ENCODE results near the gene PDGFD. TPM values are rescaled to one million over a fixed set of nuclear protein-coding genes. Genes with fewer than 3 reads are reported as not detected.

PDGFD gene
- total RNA-seq, 1 experiment from 2014 or later: not detected

DNA sequence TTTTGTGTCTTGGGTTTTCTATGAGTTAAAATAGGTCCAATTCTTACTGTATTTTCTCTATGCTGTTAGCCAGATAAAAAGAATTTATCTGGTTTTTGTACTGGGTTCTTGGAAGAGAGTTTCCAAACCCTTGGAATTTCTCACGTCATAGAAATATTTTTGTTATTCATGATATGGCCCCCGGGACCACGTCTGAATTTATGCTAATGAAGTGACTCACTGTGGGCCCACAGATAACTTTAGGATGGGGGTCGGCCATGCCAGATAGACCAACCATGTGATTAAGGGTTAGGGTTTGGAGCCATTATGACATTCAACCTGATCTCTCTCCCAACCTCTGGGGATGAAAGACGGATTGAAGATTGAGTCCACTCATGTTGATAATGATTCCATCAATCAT lies 163.1 kb downstream of the PDGFD start:
- DNase-seq (ENCODE audit: low read depth): no peak

DNA sequence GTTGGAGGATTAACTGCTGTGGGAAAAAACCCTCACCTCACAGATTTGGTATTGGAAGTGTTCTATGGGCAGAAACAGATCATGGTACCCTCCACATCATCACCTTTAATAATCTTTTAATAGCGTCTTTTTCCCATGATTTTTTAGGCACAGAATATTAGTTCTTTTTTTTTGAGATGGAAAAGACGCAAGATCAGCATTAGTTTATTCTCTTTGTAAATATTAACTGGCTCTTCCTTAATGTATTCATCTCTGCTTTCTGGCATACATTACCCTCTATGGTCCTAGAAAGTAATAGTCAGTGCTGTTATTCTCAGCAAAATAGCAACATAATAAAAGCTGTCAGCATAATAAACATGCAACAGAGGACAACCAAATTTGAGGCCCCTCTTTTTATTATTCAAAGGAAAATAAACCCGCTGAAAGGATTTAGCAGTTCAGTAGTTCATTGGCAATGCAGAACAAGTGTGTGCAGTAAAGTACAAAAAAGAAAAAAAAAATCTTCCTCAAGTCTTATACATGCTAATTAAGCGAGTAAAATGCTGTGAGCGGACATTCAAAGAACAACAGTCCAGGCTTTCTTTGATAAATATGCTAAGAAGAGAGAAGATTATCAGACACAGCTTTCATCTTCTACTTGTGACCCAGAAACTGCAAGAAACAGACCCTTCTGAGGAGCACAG lies 165.0 kb downstream of the PDGFD start:
- no peak for DNase-seq (ENCODE audit: low read depth)

DNA sequence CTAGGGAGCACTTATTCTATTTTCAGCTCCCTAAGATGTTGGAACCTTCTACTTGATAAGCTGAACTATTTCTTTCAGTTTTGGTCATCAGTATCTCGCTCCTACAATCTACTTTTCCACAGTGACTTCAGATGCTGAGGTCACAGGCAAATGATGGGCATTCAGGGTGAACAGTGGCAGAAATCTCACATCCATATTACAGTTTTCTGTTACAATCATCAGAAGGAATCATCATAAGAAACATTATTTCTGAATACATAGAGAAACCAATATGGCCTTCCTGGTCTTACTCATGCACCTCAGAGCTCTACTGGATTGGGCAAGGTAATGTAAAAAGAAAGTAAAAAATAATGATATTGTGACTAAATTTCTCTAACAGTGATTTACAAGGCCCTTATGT lies 166.9 kb downstream of the PDGFD start:
- DNase-seq (ENCODE audit: low read depth): no peak

DNA sequence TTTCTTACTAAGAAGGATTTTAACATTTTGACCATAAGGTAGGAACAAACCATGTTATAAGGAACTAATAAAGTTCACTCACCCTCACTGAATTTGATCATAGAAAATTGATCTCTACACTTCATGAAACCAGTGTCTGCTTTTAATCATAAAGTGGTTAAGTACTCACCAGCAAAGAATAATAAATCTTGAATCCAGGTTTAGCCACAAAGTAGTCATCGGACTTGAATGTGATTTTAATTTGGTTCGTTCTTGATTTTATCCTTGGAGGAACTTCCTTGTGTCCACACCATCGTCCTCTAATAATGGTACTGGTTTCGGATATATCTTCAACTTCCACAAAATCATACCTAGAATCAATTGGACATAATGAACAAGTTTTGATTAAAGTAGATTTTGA lies 168.1 kb downstream of the PDGFD start:
- no peak for DNase-seq (ENCODE audit: low read depth)

DNA sequence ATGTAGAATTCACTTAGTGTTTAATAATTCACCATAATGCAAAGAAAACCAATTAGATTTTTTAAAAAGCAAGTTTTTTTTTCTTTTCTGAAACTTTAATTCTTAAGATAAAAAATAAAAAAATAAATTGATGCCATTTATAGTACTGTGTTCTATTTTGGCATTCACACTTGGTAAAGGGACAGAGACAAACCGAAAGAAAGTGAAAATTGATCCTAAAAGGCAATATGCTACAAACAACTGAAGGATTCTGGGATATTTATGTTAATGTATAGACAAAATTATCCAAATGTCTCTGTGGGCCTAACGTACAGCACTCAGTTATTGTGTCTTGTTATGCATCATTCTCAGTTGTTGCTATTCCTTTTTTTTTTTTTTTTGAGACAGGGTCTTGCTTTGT lies 169.4 kb downstream of the PDGFD start:
- DNase-seq (ENCODE audit: low read depth): no peak

DNA sequence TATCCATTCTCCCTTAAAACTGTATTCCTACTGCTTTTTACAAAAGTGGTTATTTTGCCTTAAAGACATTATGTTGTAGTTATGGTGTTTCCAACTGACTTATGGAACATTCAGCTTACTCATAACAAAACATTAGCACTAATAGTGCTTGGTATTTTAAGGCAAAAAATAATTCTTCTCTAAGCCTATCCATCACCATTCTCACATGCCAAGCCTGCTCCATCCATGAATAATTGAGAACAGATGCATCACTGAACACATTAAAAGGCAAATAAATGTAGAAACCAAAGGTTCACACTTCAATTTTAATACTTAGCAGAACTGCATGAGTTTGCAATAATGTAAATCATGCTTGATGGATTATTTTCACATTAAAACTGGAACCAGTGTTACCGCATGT lies 169.9 kb downstream of the PDGFD start:
- DNase-seq (ENCODE audit: low read depth): no peak

DNA sequence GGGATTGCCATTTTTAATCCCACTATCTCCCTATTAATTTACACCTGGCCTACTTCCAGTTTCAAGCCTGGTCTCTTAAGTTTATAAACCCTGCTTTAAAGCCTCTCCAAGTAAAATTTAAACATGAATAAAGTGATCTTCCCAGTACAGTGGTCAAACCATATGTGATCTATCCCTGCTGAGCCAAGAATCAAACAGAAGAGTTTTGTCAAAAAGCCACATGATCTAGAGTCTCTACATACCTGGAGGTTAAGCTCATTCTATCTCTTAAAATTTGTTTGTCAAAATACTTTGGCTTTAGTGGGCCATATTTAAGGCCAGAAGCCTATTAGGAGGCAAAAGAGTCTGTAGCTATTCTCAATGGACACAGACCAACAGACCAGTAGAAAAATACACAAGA lies 170.4 kb downstream of the PDGFD start:
- DNase-seq (ENCODE audit: low read depth): no peak

DNA sequence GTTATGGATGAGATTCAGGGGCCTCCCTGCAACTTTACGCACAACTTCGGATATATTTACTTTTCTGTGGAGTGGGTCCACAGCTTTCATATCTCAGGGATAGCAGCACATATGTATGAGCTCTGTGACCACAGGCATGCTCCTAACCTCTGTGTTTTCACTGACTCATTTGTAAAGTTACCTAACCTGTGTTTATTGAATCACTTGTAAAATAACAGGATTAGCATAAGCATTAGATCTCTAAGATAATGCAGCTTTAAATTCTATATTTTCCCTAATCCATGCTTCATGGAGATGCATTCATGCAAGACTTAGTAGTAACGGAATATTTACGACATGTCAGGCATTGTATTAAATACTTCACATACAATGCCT lies 175.4 kb downstream of the PDGFD start:
- no peak for DNase-seq (ENCODE audit: low read depth)

DNA sequence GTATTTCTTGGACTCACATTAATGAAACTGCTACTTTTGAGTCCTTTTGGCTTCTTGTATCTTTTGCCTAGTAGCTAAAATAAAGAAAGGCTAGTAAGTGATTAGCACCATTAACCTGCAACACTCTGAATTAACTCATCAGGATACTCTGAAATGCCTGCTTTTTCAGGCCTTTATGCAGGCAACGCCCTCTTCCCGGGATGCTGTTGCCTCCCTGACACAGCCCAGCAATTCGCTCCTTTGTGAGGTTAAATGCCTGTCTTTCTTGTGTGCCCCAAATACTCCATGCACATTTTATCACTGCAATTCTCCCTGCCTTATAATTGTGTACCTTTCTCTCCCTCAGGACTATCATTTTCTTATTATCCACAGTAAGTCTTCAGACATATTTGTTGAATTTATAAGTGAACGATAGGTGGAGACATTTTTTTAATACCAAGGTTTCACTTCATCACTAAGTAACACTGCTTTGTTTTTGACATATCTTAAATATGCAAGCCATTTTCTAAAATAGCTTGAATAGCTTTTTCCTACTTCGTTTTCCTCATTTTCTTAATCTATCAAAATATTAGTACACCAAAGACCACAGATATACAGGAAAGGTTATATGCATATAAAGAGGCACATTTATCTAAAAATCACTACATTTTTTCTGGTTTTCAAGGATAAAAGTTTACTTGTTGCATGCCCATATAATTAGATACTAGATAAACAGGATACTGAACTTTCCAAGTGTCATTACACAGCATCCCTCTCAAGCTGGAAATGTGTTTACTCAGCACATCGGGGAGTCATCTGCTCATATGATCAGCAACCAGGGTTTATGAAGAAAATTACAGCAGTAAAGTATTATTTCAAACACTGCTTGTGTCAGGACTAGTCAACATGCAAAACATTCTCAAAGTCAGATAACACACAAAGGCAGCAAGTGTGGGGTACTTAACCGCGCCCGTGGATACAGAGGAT lies 176.0 kb downstream of the PDGFD start:
- no peak for DNase-seq (ENCODE audit: low read depth)

DNA sequence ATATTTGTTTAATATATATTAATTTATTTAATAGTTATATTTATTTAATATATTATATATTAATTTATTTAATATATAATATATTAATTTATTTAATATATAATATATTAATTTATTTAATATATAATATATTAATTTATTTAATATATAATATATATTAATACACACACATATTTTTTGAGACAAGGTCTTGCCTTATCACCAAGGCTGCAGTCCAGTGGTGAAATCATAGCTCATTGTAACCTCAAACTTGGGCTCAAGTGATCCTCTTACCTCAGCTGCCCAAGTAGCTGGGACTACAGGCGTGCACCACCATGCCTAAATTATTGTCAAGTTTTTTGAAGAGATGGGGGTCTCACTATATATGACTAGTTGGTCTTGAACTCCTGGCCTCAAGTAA lies 178.9 kb downstream of the PDGFD start:
- no peak for DNase-seq (ENCODE audit: low read depth)

DNA sequence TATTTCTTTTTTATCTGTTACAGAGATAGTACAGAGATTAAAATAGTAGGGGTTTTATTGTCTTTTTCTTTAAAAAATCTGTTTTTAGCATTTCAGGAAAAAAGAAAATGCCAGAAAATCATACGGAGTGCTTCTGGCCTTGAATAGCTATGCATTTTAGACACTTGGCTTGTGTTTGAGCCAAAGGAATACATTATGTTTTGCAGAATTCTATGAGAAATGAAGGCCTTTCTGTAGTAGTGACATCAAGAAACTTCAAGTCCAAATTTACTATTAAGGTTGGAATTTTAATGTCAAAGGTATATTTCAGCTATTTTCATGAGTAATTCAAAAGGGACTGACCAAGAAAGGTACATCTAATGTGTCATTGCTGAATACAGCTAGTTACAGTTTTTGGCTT lies 183.8 kb downstream of the PDGFD start:
- no peak for DNase-seq (ENCODE audit: low read depth)

DNA sequence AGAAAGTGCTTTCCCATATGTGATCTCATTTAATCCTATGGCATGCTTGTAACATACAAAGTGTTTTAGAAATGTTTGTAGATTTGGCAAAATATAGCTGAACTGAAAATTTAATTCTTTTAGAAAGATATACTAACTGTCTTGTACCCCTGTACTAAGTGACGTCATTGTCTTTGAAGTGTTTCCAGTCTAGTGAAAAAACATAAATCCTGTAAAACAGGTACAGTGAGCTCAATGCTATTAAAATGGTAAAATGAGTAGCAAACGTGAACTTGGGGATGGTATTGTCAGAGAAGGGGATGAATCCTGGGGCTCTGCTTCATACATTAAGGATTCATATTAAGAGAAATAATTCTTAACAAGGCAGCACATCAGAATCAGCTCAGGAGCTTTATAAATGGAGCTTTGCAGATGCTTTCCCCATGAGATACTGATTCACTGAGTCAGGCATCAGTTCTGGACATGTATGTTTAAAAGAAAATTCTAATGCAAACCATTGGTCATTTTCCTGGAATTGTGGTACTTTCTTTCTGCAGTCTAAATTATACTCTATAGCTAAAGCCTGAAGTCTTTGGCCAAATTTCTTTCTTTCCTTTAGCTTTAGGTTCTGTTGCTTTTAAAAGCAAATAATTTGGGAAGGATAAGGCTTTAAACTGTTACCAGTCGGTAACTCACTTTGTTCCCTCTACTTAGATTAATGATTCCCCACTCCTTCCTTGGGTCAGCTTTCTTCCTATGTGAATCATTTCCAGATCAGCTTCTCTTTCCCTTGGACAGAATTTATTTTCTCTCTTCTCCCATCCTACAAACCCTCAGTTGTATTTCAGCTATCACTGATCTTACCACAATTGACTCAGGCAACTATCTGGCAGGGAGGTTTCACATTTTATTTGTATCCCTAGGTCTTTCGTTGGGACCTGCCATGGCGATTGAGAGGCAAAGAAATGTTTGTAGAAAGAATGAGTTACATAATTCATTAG lies 185.0 kb downstream of the PDGFD start:
- DNase-seq (ENCODE audit: low read depth): no peak

DNA sequence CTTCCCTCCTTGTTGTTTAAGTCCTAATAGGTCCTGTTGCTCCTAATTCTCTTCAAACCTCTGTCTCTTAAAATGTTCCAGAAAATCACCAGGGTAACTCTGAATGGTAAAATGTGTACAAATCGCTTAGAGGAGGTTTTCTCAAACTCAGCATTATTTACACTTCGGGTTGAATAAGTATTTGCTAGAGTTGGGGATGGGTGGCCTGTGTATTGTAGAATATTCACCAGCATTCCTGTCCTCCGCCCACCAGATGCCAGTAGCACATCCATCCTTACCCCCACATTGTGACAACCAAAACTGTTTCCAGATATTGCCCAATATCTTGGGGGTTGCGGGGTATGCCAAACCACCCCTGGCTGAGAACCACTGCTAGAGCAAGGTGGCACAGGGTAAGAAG lies 191.9 kb downstream of the PDGFD start:
- DNase-seq (ENCODE audit: low read depth): no peak

DNA sequence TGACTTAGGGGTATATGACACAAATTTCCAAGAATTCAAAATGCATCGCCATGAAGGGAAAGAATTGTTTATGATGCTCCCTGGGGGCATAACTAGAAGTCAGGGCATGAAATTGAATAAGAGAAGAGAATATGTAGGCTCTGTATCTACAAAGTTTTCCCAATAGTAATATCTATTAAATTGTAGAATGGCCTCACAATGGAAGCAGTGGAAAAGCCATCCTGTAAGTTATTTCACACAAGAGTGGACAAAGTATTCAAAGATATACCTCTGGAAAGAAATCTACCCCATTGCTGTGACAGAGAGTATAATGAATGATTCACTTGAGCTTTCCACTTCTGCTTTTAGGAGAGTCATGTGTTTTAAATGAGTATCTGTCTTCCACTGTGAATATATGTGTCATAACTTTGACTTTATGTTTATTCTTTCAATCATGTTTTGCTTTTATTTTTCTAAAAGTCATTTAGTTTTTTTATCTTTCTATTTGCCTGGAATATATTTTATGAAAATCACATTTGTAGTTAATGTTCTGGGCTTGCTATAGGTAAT lies 193.2 kb downstream of the PDGFD start:
- no peak for DNase-seq (ENCODE audit: low read depth)

DNA sequence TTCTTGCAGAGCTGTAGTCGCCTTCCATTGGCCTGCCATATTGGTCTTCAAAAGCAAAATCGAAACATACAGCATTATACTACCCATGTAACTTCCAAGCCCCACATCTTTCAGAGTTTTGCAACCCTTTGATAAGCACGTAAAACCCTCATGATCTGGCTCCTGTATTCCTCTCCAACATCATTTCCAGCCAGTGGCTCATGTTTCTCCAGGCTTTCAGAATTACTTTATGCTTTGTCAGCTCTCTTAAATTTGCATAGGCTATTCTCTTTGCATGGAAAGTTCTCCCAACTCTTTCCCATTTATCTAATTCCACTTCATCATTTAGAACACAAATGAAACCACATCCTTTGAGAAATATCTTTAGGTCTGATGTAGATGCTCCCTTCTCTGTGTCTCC lies 195.3 kb downstream of the PDGFD start:
- DNase-seq (ENCODE audit: low read depth): no peak

DNA sequence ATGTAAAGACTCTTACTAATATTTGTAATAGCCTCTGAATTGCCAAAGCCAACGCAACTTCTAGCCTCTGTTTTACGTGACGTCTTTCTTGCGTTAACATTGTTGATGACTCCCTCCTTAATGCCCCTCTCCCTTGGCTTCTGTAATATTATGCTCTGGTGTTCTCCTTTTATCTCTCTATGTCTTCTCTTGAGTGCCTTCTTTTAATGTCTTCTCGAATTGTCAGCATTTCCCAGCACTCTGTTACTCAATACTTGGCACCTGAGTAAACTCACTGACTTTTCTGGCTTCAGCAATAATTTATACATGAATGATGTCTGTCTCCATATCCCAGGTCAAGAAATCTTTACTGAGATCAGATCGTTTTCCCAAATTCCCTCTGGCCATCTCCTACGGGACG lies 196.0 kb downstream of the PDGFD start:
- DNase-seq (ENCODE audit: low read depth): no peak

DNA sequence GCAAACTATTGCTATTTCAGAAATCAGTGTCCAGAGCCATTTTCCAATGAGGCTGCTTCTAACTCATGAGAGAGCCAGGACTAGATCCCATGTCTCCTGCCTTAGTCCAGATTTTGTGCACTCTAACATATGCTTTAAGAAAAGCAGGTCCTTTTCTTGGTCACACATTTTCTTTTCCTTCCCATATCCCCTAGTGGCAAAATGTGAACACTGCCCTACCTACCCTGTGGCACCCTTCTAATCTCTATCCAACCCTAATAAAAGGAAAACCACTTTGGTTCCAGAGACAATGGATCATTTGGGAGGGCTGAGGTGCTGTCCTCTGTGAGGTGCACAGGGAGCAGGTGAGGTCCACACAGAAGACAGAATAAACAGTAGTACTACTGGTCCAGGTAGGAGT lies 199.6 kb downstream of the PDGFD start:
- DNase-seq (ENCODE audit: low read depth): no peak

DNA sequence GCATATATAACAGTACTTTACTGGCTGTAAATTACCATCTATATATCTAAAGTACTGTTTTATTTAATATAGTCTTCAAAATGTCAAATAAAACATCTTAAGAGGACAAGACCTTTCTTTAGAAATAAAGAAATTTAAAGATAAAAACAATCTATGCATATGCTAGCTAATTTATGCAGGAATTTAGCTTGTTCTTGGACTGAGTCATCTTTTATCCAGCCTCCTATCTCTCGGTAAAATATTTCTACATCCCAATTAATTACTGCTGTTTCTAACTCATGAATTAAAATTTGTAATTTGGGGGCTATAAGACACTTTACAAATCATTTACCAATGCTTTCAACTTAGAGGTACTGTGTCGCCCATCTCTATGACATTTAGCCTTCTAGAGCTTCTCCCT lies 200.3 kb downstream of the PDGFD start:
- DNase-seq (ENCODE audit: low read depth): no peak

DNA sequence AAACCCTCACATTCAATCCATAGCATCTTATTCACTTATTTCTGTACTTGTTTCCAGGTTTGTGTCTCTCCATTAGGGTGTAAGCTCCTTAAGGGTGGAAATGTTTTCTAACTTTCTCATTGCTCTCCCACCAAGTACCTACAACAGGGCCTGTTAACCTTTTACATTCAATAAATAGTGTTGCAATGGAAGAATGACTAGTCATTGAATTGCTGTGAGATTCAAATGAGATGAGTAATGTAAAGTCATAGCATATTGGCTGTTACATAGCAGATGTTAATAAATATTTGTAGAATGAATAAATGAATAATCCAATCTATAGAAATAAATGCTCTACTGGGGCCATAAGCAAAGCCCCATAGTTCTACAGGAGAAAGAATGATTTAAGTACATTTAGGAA lies 202.9 kb downstream of the PDGFD start:
- DNase-seq (ENCODE audit: low read depth): no peak

DNA sequence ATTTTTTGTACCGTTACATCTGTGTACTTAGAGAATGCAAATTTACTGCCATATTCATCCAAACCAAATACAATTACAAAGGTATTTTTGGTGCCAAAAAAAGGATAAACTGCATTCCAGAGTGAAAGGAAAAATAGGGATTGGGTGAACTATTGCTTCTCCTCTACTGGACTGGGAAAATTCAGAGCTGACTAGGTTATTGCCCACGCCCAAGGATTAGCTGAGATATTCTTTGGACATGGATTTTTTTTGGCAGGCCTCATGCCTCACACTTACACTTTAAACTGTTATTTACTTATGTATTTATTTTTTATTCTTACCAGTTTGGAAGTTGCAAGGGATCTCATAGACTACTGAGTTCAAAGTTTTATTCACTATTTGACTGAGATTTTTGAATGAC lies 203.8 kb downstream of the PDGFD start:
- DNase-seq (ENCODE audit: low read depth): no peak

DNA sequence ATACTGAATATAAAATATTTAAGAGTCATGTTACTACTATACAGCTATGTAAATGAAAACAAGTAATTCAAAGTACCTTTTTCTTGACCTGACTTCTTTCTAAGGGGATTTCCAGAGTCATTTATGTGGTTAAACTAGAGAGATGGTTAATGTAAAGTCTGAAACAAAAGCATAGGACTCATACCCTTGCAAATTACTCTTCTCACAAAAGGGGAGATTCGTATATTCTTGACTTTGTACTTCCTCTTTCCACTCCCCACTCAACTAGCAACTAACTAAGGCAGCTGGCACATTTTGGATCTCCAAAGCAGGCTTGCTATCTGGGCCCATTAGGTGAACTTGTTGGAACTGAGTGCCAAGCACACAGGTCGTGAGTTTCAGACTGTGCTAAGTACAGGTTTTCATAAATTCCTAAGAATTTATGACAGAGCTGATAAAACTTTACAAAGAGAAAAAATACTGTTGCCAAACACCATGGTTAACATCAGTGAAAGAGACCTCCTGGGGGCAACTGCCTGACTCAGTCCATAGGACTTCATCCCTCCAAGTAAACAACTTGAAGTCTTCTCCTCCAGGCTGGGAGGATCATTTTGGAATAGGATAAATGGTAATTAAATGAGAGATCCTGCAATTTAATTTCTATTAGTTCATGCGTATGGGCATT lies 204.5 kb downstream of the PDGFD start:
- no peak for DNase-seq (ENCODE audit: low read depth)

All from RPMI7951 (cell line).